HG03095 (cell line): ENCODE measurements around the gene SPDYE1.

Experiments
- ATAC-seq: cut with Tn5 transposase; IDR thresholded peaks from one replicate; pipeline ENCODE4 v1.9.1; 2021; ENCODE audit warnings: moderate library complexity; ENCODE audit not compliant: unreplicated experiment

The SPDYE1 gene

DNA sequence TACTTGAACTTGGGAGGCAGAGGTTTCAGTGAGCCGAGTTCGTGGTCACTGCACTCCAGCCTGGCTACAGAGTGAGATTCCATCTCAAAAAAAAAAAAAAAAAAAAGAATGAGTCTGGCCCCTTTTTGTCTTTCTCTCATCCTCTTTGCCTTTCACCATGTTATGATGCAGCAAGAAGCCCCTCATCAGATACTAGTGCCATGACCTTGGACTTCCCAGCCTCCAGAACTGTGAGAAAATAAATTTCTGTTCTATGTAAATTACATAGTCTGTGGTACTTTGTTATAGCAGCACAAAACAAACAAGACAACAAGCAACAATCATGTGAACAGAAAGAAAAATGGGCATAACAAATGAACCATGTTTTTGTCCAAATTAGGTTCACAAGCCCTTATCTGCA lies 44.5 kb downstream of the SPDYE1 start:
- ATAC-seq = no peak

- no peak for ATAC-seq
These were observed 46.2 kb downstream of the SPDYE1 start for GRCh38 chr7:44043902-44044301.

DNA sequence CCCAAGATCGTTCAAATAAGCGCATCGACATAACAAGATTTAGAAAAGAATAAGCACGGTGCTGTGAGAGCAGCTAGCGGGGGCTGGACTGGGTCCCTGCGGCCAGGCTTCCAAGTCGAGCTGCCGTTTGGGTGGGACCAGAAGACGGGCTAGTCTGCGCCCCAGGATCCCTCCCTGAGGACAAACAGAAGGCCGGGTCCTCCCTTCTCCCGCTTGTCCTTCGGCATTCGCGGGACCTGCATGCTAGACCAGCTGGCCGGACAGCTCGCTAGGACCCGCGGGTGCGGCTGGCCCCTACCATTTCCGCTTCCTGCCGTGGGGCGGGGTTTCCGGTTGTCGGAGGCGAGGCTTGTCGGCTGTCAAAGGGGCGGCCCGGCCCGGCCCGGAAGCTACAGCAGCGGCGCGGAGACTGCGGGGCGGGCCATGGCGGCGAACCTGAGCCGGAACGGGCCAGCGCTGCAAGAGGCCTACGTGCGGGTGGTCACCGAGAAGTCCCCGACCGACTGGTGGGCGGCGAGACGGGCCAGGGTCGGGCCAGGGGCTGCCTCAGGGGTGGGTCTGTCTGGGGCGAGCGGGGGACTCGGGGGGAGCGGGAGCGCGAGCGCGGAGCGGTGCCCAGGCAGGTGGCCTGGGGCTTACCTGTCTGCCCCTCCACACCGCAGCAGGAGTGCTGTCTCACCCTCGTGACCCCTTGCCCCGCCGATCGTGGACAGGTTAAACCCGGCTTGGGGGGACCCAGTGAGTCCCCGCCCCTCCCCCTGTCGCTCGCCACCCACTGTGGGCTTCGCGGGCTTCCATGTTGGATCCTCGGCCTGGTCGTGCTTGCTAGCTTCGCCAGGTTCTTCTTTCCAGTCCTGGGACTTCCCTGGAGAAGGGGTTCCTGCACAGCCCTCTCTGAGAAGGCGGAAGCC lies 46.9 kb downstream of the SPDYE1 start, which contains the start of gene DBNL:
TSS of gene DBNL (plus strand) at position 388 of the 911 bp plus-strand sequence. CDS start at position 424, 36 bp downstream.
- peak; percentile 73 for ATAC-seq

- ATAC-seq = no peak
These were observed 47.7 kb downstream of the SPDYE1 start for GRCh38 chr7:44045226-44046014.

DNA sequence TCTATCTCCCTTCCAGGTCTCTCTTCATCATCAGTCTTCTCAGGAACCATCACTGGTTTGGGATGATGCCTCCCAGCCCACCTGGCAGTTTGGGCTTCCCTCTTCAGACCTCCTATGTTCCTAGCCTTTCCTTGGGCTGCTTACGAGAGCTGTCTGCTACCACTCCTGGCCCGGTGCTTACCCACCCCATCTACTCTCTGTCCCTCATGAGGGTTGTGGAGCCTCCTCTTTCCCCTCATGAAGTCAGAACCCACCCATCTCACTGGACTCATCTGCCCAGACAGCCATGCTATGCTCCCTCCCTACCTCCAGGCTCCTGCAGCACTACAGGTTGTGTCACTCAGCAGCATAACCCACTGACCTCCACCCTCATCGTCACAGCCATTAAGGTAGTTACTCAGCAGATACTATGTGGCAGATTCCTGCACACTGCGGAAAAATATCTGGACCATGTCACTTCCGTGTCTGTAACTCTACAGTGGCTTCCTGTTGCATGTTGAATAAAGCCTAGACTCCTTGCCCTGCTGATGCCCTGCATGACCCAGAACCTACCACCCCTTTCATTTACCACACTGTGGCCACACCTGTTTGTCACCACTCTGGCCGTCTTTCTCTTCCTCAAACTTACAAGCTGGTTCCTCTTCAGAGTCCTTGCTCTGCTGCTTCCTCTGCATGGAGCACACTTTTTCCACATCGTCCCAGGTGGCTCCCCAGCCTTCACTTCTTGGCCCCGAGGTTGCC lies 48.8 kb downstream of the SPDYE1 start:
- peak; percentile 39 for ATAC-seq

DNA sequence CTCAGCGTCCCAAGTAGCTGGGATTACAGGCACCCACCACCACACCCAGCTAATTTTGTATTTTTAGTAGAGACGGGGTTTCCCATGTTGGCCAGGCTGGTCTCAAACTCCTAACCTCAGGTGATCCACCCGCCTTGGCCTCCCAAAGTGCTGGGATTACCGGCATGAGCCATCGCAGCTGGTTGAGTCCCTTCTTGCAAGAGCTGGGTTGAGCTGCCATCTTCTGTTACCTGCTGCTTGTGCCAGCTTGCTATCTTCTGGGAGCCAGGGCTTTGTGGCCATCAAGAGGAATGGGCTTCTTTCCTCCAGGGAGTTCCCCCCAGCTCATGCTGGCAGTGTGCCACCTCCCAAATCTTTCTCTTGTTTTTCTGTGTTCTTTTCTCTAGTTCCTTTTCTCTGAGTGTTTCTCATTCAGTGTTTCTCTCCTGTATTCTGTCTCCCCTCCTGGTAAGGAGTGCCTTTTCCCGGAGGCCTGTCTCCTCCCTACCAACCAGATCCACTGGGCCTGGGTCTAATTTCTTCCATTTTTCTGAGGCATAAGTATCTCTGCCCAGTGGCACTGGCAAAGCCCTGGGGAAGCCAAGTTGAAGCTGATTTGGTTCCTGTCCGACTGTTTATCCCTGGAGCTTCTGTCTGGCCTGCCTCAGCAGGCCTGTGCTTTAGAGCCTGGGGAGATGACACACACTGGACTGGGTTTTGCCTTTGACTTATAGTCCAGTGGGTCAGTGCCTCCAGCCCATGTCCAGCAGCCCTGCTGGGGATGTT lies 50.5 kb downstream of the SPDYE1 start:
- no peak for ATAC-seq

- ATAC-seq = no peak
These were observed 52.6 kb downstream of the SPDYE1 start for GRCh38 chr7:44050121-44050914.

DNA sequence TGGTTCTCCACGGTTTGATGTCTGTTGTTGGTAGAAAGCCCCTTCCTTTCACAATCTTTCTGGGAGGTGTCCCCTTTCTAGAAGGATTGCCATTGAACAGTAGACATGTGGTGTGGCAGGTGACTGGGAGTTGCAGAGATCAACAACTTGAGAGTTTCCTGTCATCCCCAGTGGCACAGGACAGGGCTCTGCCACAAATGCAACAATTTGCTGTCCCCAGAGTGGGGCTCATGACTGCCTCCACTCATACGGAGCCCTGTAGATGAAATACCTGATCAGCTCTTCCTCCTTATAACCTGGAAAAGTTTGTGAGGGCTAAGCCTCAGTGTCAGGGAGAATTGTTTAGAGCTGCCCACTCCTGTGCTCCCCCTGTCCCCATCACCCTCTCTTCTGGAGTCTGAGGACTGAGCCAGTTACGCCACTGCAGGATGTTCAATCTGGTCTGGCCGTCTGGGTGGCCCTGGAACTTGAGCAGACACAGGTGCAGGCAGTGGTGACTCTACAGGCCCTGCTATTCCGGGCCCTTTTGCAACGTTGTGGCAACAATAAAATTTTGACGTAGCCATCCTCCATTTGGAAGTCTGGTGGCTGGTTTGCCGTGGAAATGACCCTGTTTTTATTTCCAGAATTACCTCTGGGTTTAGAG lies 53.3 kb downstream of the SPDYE1 start:
- no peak for ATAC-seq

GRCh38 chr7:44051611-44052220 lies 54.0 kb downstream of the SPDYE1 start:
- ATAC-seq = no peak

DNA sequence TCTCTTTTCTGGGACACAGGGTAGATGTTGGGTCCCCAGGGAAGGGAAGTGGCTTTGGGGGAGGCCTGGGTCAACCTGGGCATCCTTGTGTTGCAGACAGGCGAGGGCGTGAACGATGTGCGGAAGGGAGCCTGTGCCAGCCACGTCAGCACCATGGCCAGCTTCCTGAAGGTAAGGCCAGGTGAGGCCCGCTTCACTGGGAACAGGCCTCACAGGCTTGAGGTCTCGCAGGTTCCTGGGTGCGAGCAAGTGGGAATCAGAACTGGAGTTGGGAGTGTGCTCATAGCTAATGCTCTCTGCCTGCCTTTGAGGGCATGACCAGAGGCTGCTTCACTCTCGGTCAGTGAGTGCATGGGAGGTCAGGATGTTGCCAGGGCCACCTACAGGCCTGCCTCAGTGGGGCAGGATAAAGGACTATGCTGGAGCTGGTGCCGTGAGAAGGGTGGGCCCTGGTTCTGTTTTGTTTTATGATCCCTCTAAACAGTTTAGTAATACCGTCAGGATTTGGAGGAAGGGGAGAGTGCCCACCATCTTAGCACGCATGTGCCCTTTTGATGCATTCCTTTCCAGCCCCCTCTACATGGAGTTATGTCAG lies 55.2 kb downstream of the SPDYE1 start:
- no peak for ATAC-seq

DNA sequence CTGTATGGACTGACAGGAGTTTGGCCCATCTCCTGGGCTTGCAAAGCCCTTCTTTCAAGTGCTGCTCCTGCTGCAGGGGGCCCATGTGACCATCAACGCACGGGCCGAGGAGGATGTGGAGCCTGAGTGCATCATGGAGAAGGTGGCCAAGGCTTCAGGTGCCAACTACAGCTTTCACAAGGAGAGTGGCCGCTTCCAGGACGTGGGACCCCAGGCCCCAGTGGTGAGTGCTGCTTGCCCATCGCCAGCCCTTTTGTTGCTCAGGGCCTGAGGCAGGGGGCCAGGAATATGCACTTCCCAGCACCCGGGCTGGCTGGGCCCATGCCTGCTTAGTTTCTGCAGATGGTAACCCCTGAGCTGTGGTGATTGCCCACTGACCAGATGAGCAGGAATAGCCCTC lies 59.0 kb downstream of the SPDYE1 start:
- ATAC-seq = no peak

GRCh38 chr7:44057181-44057848 lies 59.6 kb downstream of the SPDYE1 start:
- no peak for ATAC-seq

GRCh38 chr7:44057849-44058758 lies 60.4 kb downstream of the SPDYE1 start:
- ATAC-seq = no peak

- ATAC-seq = no peak
These were observed 61.1 kb downstream of the SPDYE1 start for GRCh38 chr7:44058759-44059218.

DNA sequence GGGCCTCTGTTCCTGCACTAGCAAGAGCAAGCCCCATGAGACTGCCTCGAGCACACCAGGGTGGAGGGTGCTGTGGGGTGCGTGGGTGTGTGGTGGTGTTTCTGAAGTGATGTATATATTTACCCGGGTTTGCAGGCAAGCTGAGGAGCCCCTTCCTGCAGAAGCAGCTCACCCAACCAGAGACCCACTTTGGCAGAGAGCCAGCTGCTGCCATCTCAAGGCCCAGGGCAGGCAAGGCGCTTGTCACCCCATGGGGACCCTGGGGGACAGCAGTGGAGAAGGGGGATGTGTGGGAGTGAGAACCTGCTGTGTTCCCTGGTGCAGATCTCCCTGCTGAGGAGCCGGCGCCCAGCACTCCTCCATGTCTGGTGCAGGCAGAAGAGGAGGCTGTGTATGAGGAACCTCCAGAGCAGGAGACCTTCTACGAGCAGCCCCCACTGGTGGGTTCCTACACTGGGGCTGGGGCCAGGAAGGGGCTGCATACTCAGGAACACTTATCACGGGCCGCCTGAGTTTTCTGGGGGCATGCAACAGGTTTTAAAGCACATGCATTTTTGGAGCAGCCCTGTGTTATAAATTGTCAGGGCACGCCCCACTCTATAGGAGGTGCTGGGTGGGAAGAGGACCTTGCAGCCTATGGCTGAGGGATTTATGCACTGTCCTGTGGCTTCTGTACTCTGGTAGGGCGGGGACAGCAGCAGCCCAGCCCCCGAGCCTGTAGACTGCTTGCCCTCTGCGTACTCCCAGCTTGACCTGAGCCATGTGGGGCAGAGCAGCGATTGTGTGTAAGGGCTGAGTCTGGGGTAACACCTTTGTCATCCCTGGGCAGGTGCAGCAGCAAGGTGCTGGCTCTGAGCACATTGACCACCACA lies 61.8 kb downstream of the SPDYE1 start:
- ATAC-seq = no peak
